A673 (cell line): ENCODE data around the gene ADGRE2. TPM values are rescaled to one million over a fixed set of nuclear protein-coding genes. Genes with fewer than 3 reads are reported as not detected.

ENCODE experiments used
- BruUV-seq: library from RNA; stranded (reverse); fragments of 400-500 nt; replicated peaks from 2 replicates; lab custom pipeline; 2021; lab: Mats Ljungman, UMichigan
- CTCF ChIA-PET: fragments of 300-600 bp; sonication (Branson Sonifier 250); formaldehyde crosslinking; loops from one replicate; lab custom pipeline; 2022; ENCODE audit warnings: antibody characterized with exemption; lab: Charles Lee
- POLR2A ChIA-PET: fragments of 300-600 bp; sonication (Branson Sonifier 250); formaldehyde crosslinking; loops from one replicate; lab custom pipeline; 2022; ENCODE audit warnings: antibody characterized with exemption; ENCODE audit not compliant: low non-redundant PET; lab: Charles Lee
- DNase-seq: peaks from one replicate; pipeline ENCODE4 v3.0.0-alpha.2; 2015; ENCODE audit warnings: low spot score
- H3K27ac ChIP-seq: fragments of 200-600 bp; sonication (generic); 2 replicates; pipeline ENCODE4 v1.5.1; 2016; ENCODE audit warnings: mixed run types, low read depth, mild to moderate bottlenecking, mixed read lengths, antibody characterized with exemption, low read length; ENCODE audit not compliant: poor library complexity, severe bottlenecking
- H3K27me3 ChIP-seq: fragments of 200-600 bp; sonication (generic); replicated peaks from 2 replicates; pipeline ENCODE4 v1.6.1; 2017; ENCODE audit warnings: mixed run types, low read depth, mild to moderate bottlenecking, mixed read lengths, antibody characterized with exemption, low read length; ENCODE audit not compliant: insufficient read depth, poor library complexity
- H3K36me3 ChIP-seq: fragments of 200-600 bp; sonication (generic); 2 replicates; pipeline ENCODE4 v1.6.1; 2016; ENCODE audit warnings: mixed run types, mild to moderate bottlenecking, mixed read lengths, antibody characterized with exemption, low read length; ENCODE audit not compliant: insufficient read depth, poor library complexity, severe bottlenecking
- H3K4me1 ChIP-seq: fragments of 200-600 bp; sonication (generic); 2 replicates; pipeline ENCODE4 v1.6.1; 2017; ENCODE audit warnings: mixed run types, mild to moderate bottlenecking, mixed read lengths, antibody characterized with exemption, low read length; ENCODE audit not compliant: insufficient read depth, poor library complexity, severe bottlenecking
- H3K4me3 ChIP-seq: fragments of 200-600 bp; sonication (generic); 2 replicates; pipeline ENCODE4 v1.5.1; 2016; ENCODE audit warnings: low read depth, mixed run types, mild to moderate bottlenecking, mixed read lengths, low read length; ENCODE audit not compliant: poor library complexity, severe bottlenecking
- H3K9me3 ChIP-seq: fragments of 200-600 bp; sonication (generic); 2 replicates; pipeline ENCODE4 v1.6.1; 2016; ENCODE audit warnings: mixed run types, low read depth, mild to moderate bottlenecking, mixed read lengths, antibody characterized with exemption, low read length; ENCODE audit not compliant: poor library complexity, severe bottlenecking
- CTCF ChIP-seq: fragments of 300-800, 200-600 bp; sonication (generic); conservative IDR thresholded peaks from 2 replicates; pipeline ENCODE4 v1.5.1; 2017; ENCODE audit warnings: low read depth, mild to moderate bottlenecking, antibody characterized with exemption, low read length, moderate library complexity, mixed read lengths
- EZH2 ChIP-seq: fragments of 200-600 bp; sonication (generic); IDR thresholded peaks from 2 replicates; pipeline ENCODE4 v1.6.1; 2017; ENCODE audit warnings: borderline replicate concordance, low read depth, mild to moderate bottlenecking, mixed read lengths, antibody characterized with exemption, low read length; ENCODE audit not compliant: poor library complexity, severe bottlenecking
- intact Hi-C: fragments of 100-400 bp; cut with micrococcal nuclease; formaldehyde crosslinking; loops from one replicate; pipeline ENCODE4 v1.10.0; 2022; ENCODE audit not compliant: unreplicated experiment
- total RNA-seq: library from RNA; stranded (reverse); gene quantifications from 2 replicates; pipeline ENCODE4 v1.2.3, GENCODE V29; 2021

The ADGRE2 gene
- total RNA-seq, 1 experiment from 2014 or later = 0.19 TPM

GRCh38 chr19:14704450-14704849, 73.9 kb downstream of the ADGRE2 start:
- CTCF ChIA-PET = no interaction called here
- intact Hi-C loops = no loop called here
- TF ChIP-seq CTCF = no peak
- no peak for TF ChIP-seq EZH2
- Histone ChIP-seq H3K36me3 (peaks cover 35% of the 10 kb centered on the region), H3K4me3 (no peak overlapping the region), H3K27ac (no peak overlapping the region), H3K9me3 (no peaks in the 10 kb centered on the region), H3K27me3 (no peaks in the 10 kb centered on the region), H3K4me1 (no peaks in the 10 kb centered on the region)
- no TSS peak for BruUV-seq
- DNase-seq = no peak
- POLR2A ChIA-PET = no interaction called here

GRCh38 chr19:14703833-14704232, 74.5 kb downstream of the ADGRE2 start:
- no peaks in the 10 kb centered on the region for H3K27me3 ChIP-seq
- TF ChIP-seq CTCF (no peak), EZH2 (no peak)
- CTCF ChIA-PET = no interaction called here
- BruUV-seq = no TSS peak
- POLR2A ChIA-PET = no interaction called here
- H3K4me1 ChIP-seq = no peaks in the 10 kb centered on the region
- no peak for DNase-seq
- no peak overlapping the region for H3K4me3 ChIP-seq
- intact Hi-C loops = no loop called here
- no peaks in the 10 kb centered on the region for H3K9me3 ChIP-seq
- H3K27ac ChIP-seq = no peak overlapping the region
- H3K36me3 ChIP-seq = peaks cover 35% of the 10 kb centered on the region

GRCh38 chr19:14700711-14701375, 77.5 kb downstream of the ADGRE2 start:
- Histone ChIP-seq H3K9me3 (no peaks in the 10 kb centered on the region), H3K36me3 (peaks cover 45% of the 10 kb centered on the region), H3K4me3 (no peak overlapping the region), H3K27me3 (no peaks in the 10 kb centered on the region), H3K27ac (no peak overlapping the region), H3K4me1 (no peaks in the 10 kb centered on the region)
- no TSS peak for BruUV-seq
- TF ChIP-seq EZH2 (no peak), CTCF (no peak)
- intact Hi-C loops = no loop called here
- POLR2A ChIA-PET = interaction anchor here (0.6 kb wide), 1 partner anchor 286 kb away, joined by 4 read pairs; no protein-coding TSS in a partner anchor
- no peak for DNase-seq
- CTCF ChIA-PET = no interaction called here
